Activated CD4-positive, alpha-beta T cell treated with anti-CD3 and anti-CD28 coated beads, Interleukin-2, amount 10 ng/mL, durations not matched to agents 24 days and 14 days (primary cell): Measurements from ENCODE around the gene ANKRD24. TPM values are rescaled to one million over a fixed set of nuclear protein-coding genes. Genes with fewer than 3 reads are reported as not detected.
"Not testable (repeated sequence)": the region's sequence is repeated elsewhere in the genome, so short reads cannot be mapped to it uniquely, and the experiment has no call there.

Experiments
- DNase-seq: peaks from one replicate; pipeline ENCODE4 v3.0.0; 2022
- H3K27ac Mint-ChIP-seq: one replicate; pipeline ENCODE4 v1.8.0; 2022; ENCODE audit warnings: mild to moderate bottlenecking, mixed read lengths
- H3K27me3 Mint-ChIP-seq: one replicate; pipeline ENCODE4 v1.8.0; 2022; ENCODE audit warnings: mixed read lengths
- H3K36me3 Mint-ChIP-seq: one replicate; pipeline ENCODE4 v1.8.0; 2022; ENCODE audit warnings: low read depth, mild to moderate bottlenecking, mixed read lengths
- H3K4me1 Mint-ChIP-seq: one replicate; pipeline ENCODE4 v1.8.0; 2021; ENCODE audit warnings: mixed read lengths
- H3K4me3 Mint-ChIP-seq: one replicate; pipeline ENCODE4 v1.8.0; 2022; ENCODE audit warnings: mild to moderate bottlenecking, moderate library complexity, mixed read lengths
- H3K9me3 Mint-ChIP-seq: one replicate; pipeline ENCODE4 v1.8.0; 2021; ENCODE audit warnings: mixed read lengths
- intact Hi-C: fragments of 100-400 bp; cut with micrococcal nuclease; formaldehyde crosslinking; loops from one replicate; pipeline ENCODE4 v1.15.1; 2023
- total RNA-seq: library from RNA; stranded (reverse); gene quantifications from 2 replicates; pipeline ENCODE4 v1.2.3, GENCODE V29; 2022

The ANKRD24 gene
- total RNA-seq, 1 donor from 2014 or later = 0.72 TPM

GRCh38 chr19:4267901-4268815 is 85.7 kb downstream of the ANKRD24 start:
- Mint-ChIP-seq H3K9me3 (no peaks in the 10 kb centered on the region), H3K36me3 (peaks cover 51% of the 10 kb centered on the region), H3K4me3 (no peak overlapping the region), H3K4me1 (peaks cover 13% of the 10 kb centered on the region), H3K27ac (no peak overlapping the region), H3K27me3 (no peaks in the 10 kb centered on the region)
- intact Hi-C loops = loop anchor here (1.0 kb wide), 2 partner anchors 84 to 132 kb away; partner anchors contain the start of gene SH3GL1
- no peak for DNase-seq

- Mint-ChIP-seq H3K27me3 (no peaks in the 10 kb centered on the region), H3K27ac (no peak overlapping the region), H3K4me1 (peaks cover 11% of the 10 kb centered on the region), H3K4me3 (no peak overlapping the region), H3K9me3 (no peaks in the 10 kb centered on the region), H3K36me3 (peaks cover 47% of the 10 kb centered on the region)
- intact Hi-C loops = no loop called here
- DNase-seq = no peak
These were observed 86.4 kb downstream of the ANKRD24 start for GRCh38 chr19:4268816-4269430.

GRCh38 chr19:4272894-4273293 is 90.4 kb downstream of the ANKRD24 start:
- intact Hi-C loops = no loop called here
- peaks cover 23% of the 10 kb centered on the region for H3K36me3 Mint-ChIP-seq
- DNase-seq = no peak
- no peak overlapping the region for H3K27ac Mint-ChIP-seq
- peaks cover 5% of the 10 kb centered on the region for H3K27me3 Mint-ChIP-seq
- no peaks in the 10 kb centered on the region for H3K9me3 Mint-ChIP-seq
- H3K4me3 Mint-ChIP-seq = no peak overlapping the region
- H3K4me1 Mint-ChIP-seq = no peaks in the 10 kb centered on the region

- H3K4me3 Mint-ChIP-seq, DNase-seq, H3K27ac Mint-ChIP-seq, H3K9me3 Mint-ChIP-seq, H3K4me1 Mint-ChIP-seq, intact Hi-C loops: not testable (repeated sequence)
- Mint-ChIP-seq H3K27me3 (peaks cover 13% of the 10 kb centered on the region), H3K36me3 (peaks cover 15% of the 10 kb centered on the region)
These were observed 91.8 kb downstream of the ANKRD24 start for GRCh38 chr19:4274321-4274686.

Other genes starting within 250 kb of the ANKRD24 start
- not detected in 2 replicates for gene NMRK2, start 249.6 kb upstream of the ANKRD24 start, total RNA-seq
- 45.6 and 46.7 TPM in 2 replicates for gene DAPK3, start 211.6 kb upstream of the ANKRD24 start, total RNA-seq
- gene EEF2, start 197.2 kb upstream of the ANKRD24 start, total RNA-seq = 2,394 and 2,438 TPM in 2 replicates
- 32.2 and 33.2 TPM in 2 replicates for gene PIAS4, start 175.0 kb upstream of the ANKRD24 start, total RNA-seq
- gene ZBTB7A, start 115.8 kb upstream of the ANKRD24 start, total RNA-seq = 35.8 and 39.6 TPM in 2 replicates
- gene MAP2K2, start 58.6 kb upstream of the ANKRD24 start, total RNA-seq = 125 and 135 TPM in 2 replicates
- 0.12 TPM in 1 of 2 replicates, not detected in the other for gene CREB3L3, start 29.1 kb upstream of the ANKRD24 start, total RNA-seq
- gene SIRT6, start 126 bp upstream of the ANKRD24 start, total RNA-seq = 39.8 and 48.0 TPM in 2 replicates
- gene EBI3, start 46.8 kb downstream of the ANKRD24 start, total RNA-seq = 44.0 and 45.0 TPM in 2 replicates
- gene YJU2, start 64.4 kb downstream of the ANKRD24 start, total RNA-seq = 35.5 and 38.2 TPM in 2 replicates
- not detected in 2 replicates for gene SHD, start 96.6 kb downstream of the ANKRD24 start, total RNA-seq
- 13.3 and 14.0 TPM in 2 replicates for gene TMIGD2, start 119.7 kb downstream of the ANKRD24 start, total RNA-seq
- 44.2 and 44.3 TPM in 2 replicates for gene FSD1, start 121.9 kb downstream of the ANKRD24 start, total RNA-seq
- gene STAP2, start 156.1 kb downstream of the ANKRD24 start, total RNA-seq = 14.2 and 16.8 TPM in 2 replicates
- 20.6 and 21.0 TPM in 2 replicates for gene MPND, start 160.9 kb downstream of the ANKRD24 start, total RNA-seq
- 53.8 and 56.8 TPM in 2 replicates for gene SH3GL1, start 217.9 kb downstream of the ANKRD24 start, total RNA-seq
- 99.4 and 103 TPM in 2 replicates for gene CHAF1A, start 220.0 kb downstream of the ANKRD24 start, total RNA-seq